Keratinocyte (primary cell): Measurements from ENCODE around the gene DCPS. TPM values are rescaled to one million over a fixed set of nuclear protein-coding genes. Genes with fewer than 3 reads are reported as not detected.

Experiments
- DNase-seq: peaks from one replicate; pipeline ENCODE4 v3.0.0-alpha.2; 2011; ENCODE audit warnings: low read depth, missing footprints, low spot score
- FAIRE-seq: peaks from 2 replicates; lab custom pipeline; 2011; peaks lifted over from hg19 to GRCh38; lab: Jason Lieb, UNC
- H2AFZ ChIP-seq: 2 replicates; pipeline ENCODE4 v1.6.0; 2012; ENCODE audit warnings: low read length, control low read depth, inconsistent platforms; ENCODE audit not compliant: control insufficient read depth
- H3K27ac ChIP-seq: 2 replicates; pipeline ENCODE4 v1.5.1; 2011; ENCODE audit warnings: low read length; ENCODE audit not compliant: control insufficient read depth, insufficient read depth
- H3K27me3 ChIP-seq: 3 replicates; pipeline ENCODE4 v1.6.0; 2011; ENCODE audit warnings: low read length; ENCODE audit not compliant: control insufficient read depth, insufficient read depth; ENCODE audit errors: extremely low read depth
- H3K36me3 ChIP-seq, 2 experiments: 2 replicates in 1 of 2; 3 replicates in 1 of 2; pipeline ENCODE4 v1.5.1; 2011; ENCODE audit warnings: low read length in 2 of 2, mild to moderate bottlenecking in 1 of 2; ENCODE audit not compliant: control insufficient read depth in 2 of 2, insufficient read depth in 2 of 2; ENCODE audit errors: extremely low read depth in 1 of 2
- H3K4me1 ChIP-seq: 3 replicates; pipeline ENCODE4 v1.5.1; 2011; ENCODE audit warnings: low read length; ENCODE audit not compliant: control insufficient read depth, insufficient read depth; ENCODE audit errors: extremely low read depth
- H3K4me2 ChIP-seq: 3 replicates; pipeline ENCODE4 v1.6.0; 2011; ENCODE audit warnings: low read depth, low read length; ENCODE audit not compliant: control insufficient read depth, insufficient read depth; ENCODE audit errors: extremely low read depth
- H3K4me3 ChIP-seq, 3 experiments: fragments of 200-600 bp in 1 of 3; sonication (generic) in 1 of 3; 2 replicates in 2 of 3; 3 replicates in 1 of 3; pipeline ENCODE4 v1.5.1; 2011 to 2016; ENCODE audit warnings: low read length in 3 of 3, mild to moderate bottlenecking in 3 of 3, control low read depth in 2 of 3, inconsistent platforms in 1 of 3, low read depth in 1 of 3, mixed read lengths in 1 of 3, mixed run types in 1 of 3, moderate library complexity in 1 of 3; ENCODE audit not compliant: control insufficient read depth in 2 of 3, insufficient read depth in 2 of 3; ENCODE audit errors: extremely low read depth in 1 of 3
- H3K79me2 ChIP-seq: 2 replicates; pipeline ENCODE4 v1.6.0; 2012; ENCODE audit warnings: low read length; ENCODE audit not compliant: control insufficient read depth, insufficient read depth
- H3K9ac ChIP-seq: 3 replicates; pipeline ENCODE4 v1.6.0; 2011; ENCODE audit warnings: low read length; ENCODE audit not compliant: control insufficient read depth, insufficient read depth; ENCODE audit errors: extremely low read depth
- H3K9me1 ChIP-seq: 3 replicates; pipeline ENCODE4 v1.6.0; 2011; ENCODE audit warnings: low read length; ENCODE audit not compliant: control insufficient read depth, insufficient read depth; ENCODE audit errors: extremely low read depth
- H3K9me3 ChIP-seq: 2 replicates; pipeline ENCODE4 v1.5.1; 2012; ENCODE audit warnings: low read depth, low read length; ENCODE audit not compliant: control insufficient read depth
- H4K20me1 ChIP-seq: 3 replicates; pipeline ENCODE4 v1.6.0; 2011; ENCODE audit warnings: low read length; ENCODE audit not compliant: control insufficient read depth, insufficient read depth; ENCODE audit errors: extremely low read depth
- CTCF ChIP-seq, 3 experiments: IDR thresholded peaks in 1 of 3; conservative IDR thresholded peaks in 1 of 3; optimal IDR thresholded peaks in 1 of 3; 2 replicates in 2 of 3; 3 replicates in 1 of 3; pipeline versions ENCODE3 to v1.5.1; 2011; ENCODE audit warnings: low read length in 3 of 3, mild to moderate bottlenecking in 3 of 3, moderate library complexity in 2 of 3, control low read depth in 1 of 3, inconsistent platforms in 1 of 3; ENCODE audit not compliant: insufficient read depth in 2 of 3; ENCODE audit errors: extremely low read depth in 1 of 3
- EZH2 ChIP-seq: IDR thresholded peaks from one replicate; pipeline ENCODE4 v1.6.1; 2012; ENCODE audit warnings: inconsistent platforms, mild to moderate bottlenecking, low read length, moderate library complexity
- dilution Hi-C: fragments of 300-500 bp; cut with MboI; formaldehyde crosslinking; loops from one replicate; pipeline ENCODE4 v1.7.0; 2020; ENCODE audit warnings: low sequenced_read_pairs; ENCODE audit not compliant: extremely low pct_ligation_motif_present
- polyA plus RNA-seq, 5 experiments: library from polyadenylated mRNA; depleted of rRNA in 3 of 5; stranded (reverse) in 3 of 5; stranded (forward) in 1 of 5; unstranded in 1 of 5; fragments of >200 nt; gene quantifications; 1 replicate in 1 of 5; 2 replicates in 3 of 5; 3 replicates in 1 of 5; pipeline versions ENCODE4 v1.2.1 to v1.2.3, GENCODE V29; 2011 to 2012; ENCODE audit warnings: missing spikeins in 2 of 5, low read depth in 1 of 5, low replicate concordance in 1 of 5

DCPS gene
- polyA plus RNA-seq, 1 donor (not counting 4 experiments of a cell fraction or from before 2014, with no cell fraction given) = 31.3 TPM

- H3K36me3 ChIP-seq = peaks cover 15 to 24% of the 10 kb centered on the region in 2 experiments
- H4K20me1 ChIP-seq = no peaks in the 10 kb centered on the region
- H3K79me2 ChIP-seq = peaks cover 48% of the 10 kb centered on the region
- FAIRE-seq = no peak
- H3K4me1 ChIP-seq = peaks cover 20% of the 10 kb centered on the region
- no peak for DNase-seq
- H3K9me3 ChIP-seq = no peaks in the 10 kb centered on the region
- H2AFZ ChIP-seq = no peak overlapping the region
- no peak overlapping the region for H3K4me2 ChIP-seq
- dilution Hi-C loops = no loop called here
- TF ChIP-seq EZH2 = no peak
- TF ChIP-seq CTCF (optimal IDR thresholded peaks at IDR 0.05 in 1 of 3, IDR thresholded peaks at IDR 0.05 in 1 of 3, conservative IDR thresholded peaks at IDR 0.05 in 1 of 3; ENCODE audit: extremely low read depth in 1 of 3, insufficient read depth in 2 of 3, low read length in 3 of 3) = no peak
- H3K4me3 ChIP-seq = no peak overlapping the region
- H3K9me1 ChIP-seq = peaks cover 3% of the 10 kb centered on the region
- H3K9ac ChIP-seq = no peak overlapping the region
- H3K27me3 ChIP-seq = no peaks in the 10 kb centered on the region
- no peak overlapping the region for H3K27ac ChIP-seq
Observed at GRCh38 chr11:126347751-126348668, 44.1 kb downstream of the DCPS start.

GRCh38 chr11:126348806-126349582 is 45.1 kb downstream of the DCPS start:
- Histone ChIP-seq H3K9me1 (peaks cover 3% of the 10 kb centered on the region), H3K79me2 (peaks cover 48% of the 10 kb centered on the region), H3K27me3 (no peaks in the 10 kb centered on the region), H3K4me3 (no peak overlapping the region), H2AFZ (no peak overlapping the region), H3K27ac (no peak overlapping the region), H3K9ac (no peak overlapping the region), H3K4me2 (no peak overlapping the region), H3K4me1 (peaks cover 29% of the 10 kb centered on the region), H3K36me3 (peaks cover 15 to 20% of the 10 kb centered on the region in 2 experiments), H3K9me3 (no peaks in the 10 kb centered on the region), H4K20me1 (no peaks in the 10 kb centered on the region)
- dilution Hi-C loops = no loop called here
- TF ChIP-seq CTCF (optimal IDR thresholded peaks at IDR 0.05 in 1 of 3, IDR thresholded peaks at IDR 0.05 in 1 of 3, conservative IDR thresholded peaks at IDR 0.05 in 1 of 3; ENCODE audit: extremely low read depth in 1 of 3, insufficient read depth in 2 of 3, low read length in 3 of 3) (no peak), EZH2 (no peak)
- DNase-seq (no peak), FAIRE-seq (no peak)
